ENCODE data around the gene SPEF2. TPM values are rescaled to one million over a fixed set of nuclear protein-coding genes. Genes with fewer than 3 reads are reported as not detected.

SPEF2 gene
- total and polyA plus RNA-seq, 2 donors (not counting 1 experiment from before 2014, with no cell fraction given), result 0.31 to 0.59 TPM

DNA sequence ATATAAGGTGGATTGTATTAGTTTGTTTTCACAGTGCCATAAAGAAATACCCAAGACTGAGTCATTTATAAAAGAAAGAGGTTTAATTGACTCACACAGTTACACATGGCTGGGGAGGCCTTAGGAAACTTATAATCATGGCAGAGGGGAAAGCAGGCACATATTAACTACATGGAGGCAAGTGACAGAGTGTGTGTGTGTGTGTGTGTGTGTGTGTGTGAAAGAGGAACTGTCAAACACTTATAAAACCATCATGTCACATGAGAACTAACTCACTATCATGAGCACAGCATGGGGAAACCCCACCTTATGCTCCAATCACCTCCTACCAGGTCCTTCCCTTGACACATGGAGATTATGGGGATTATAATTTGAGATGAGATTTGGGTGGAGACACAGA, 118.6 kb downstream of the SPEF2 start:
- ATAC-seq (ENCODE audit: low read depth) (peak; percentile 31), DNase-seq (no peak)
- H3K27ac ChIP-seq (ENCODE audit: low read length in 2 of 2), result no peak overlapping the region
- no peak overlapping the region for H3K4me3 ChIP-seq (ENCODE audit: control extremely low read depth in 1 of 5, extremely low read depth in 1 of 5, insufficient read depth in 1 of 5, low read depth in 2 of 5, low read length in 4 of 5)
- intact Hi-C loops (cut with micrococcal nuclease), result no loop called here
- no peaks in the 10 kb centered on the region for H3K36me3 ChIP-seq (replicated peaks in 1 of 2; ENCODE audit: control extremely low read depth in 1 of 2, control insufficient read depth in 1 of 2, extremely low read depth in 1 of 2, insufficient read depth in 2 of 2, low read length in 1 of 2)
- no peak overlapping the region for H3K27ac Mint-ChIP-seq
- ChIA-PET POLR2A (no interaction called here), CTCF (no interaction called here)
- no peak overlapping the region for H2AFZ ChIP-seq (ENCODE audit: insufficient read depth, low read depth, low read length, poor library complexity, severe bottlenecking)
- H3K4me3 Mint-ChIP-seq, result no peak overlapping the region
- no peaks in the 10 kb centered on the region for H3K79me2 ChIP-seq (ENCODE audit: control insufficient read depth, insufficient read depth, low read length)
- H3K9me3 ChIP-seq (ENCODE audit: control extremely low read depth in 1 of 3, control insufficient read depth in 2 of 3, insufficient read depth in 1 of 3, low read length in 2 of 3), result no peaks in the 10 kb centered on the region
- no peaks in the 10 kb centered on the region for H3K9me3 Mint-ChIP-seq (ENCODE audit: insufficient read depth)
- no peak overlapping the region for H3K4me2 ChIP-seq (replicated peaks; ENCODE audit: low read depth, low read length, poor library complexity, severe bottlenecking)
- no peaks in the 10 kb centered on the region for H3K4me1 ChIP-seq (ENCODE audit: control insufficient read depth in 2 of 2, insufficient read depth in 2 of 2, low read length in 2 of 2)
- H4K20me1 ChIP-seq (ENCODE audit: control insufficient read depth, insufficient read depth, low read length, poor library complexity, severe bottlenecking), result no peaks in the 10 kb centered on the region
- no peaks in the 10 kb centered on the region for H3K27me3 Mint-ChIP-seq
- H3K4me1 Mint-ChIP-seq, result peaks cover 2% of the 10 kb centered on the region
- no peak for TF ChIP-seq EZH2 (IDR thresholded peaks at IDR 0.05; ENCODE audit: borderline replicate concordance, insufficient read depth, low read depth, low read length, poor library complexity, severe bottlenecking)
- TF ChIP-seq, protein P1, sequence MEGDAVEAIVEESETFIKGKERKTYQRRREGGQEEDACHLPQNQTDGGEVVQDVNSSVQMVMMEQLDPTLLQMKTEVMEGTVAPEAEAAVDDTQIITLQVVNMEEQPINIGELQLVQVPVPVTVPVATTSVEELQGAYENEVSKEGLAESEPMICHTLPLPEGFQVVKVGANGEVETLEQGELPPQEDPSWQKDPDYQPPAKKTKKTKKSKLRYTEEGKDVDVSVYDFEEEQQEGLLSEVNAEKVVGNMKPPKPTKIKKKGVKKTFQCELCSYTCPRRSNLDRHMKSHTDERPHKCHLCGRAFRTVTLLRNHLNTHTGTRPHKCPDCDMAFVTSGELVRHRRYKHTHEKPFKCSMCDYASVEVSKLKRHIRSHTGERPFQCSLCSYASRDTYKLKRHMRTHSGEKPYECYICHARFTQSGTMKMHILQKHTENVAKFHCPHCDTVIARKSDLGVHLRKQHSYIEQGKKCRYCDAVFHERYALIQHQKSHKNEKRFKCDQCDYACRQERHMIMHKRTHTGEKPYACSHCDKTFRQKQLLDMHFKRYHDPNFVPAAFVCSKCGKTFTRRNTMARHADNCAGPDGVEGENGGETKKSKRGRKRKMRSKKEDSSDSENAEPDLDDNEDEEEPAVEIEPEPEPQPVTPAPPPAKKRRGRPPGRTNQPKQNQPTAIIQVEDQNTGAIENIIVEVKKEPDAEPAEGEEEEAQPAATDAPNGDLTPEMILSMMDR (IDR thresholded peaks at IDR 0.05), result no peak
- no peaks in the 10 kb centered on the region for H3K27me3 ChIP-seq (replicated peaks in 1 of 4; ENCODE audit: control extremely low read depth in 1 of 4, control insufficient read depth in 3 of 4, insufficient read depth in 4 of 4, low read length in 3 of 4)
- H3K9ac ChIP-seq (ENCODE audit: low read length), result no peak overlapping the region

DNA sequence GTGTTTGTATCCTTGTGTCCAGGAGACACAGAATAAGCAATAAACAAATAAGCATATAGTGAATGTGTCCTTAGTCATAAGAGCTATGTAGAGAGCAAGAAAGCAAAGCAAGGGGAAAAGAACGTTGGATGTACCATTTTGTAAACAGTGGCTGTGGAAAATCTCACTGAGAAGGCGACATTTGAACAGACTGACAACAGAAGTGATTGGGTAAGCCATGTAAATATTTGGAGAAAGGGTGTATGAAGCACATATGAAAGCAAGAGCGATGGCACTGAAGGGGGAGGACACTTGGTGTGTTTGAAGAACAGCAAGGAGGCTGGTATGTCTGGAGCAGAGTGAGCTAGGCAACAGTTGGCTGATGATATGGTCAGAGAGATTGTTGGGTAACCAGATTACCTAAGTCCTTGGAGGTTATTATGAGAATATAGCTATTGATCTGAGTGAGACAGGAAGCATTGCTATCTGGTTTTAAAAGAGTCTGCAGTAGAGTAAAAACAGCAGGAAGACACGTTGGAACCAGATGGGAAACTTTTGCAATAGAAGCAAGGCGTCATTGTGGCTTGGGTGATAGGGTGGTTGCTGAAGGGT, 123.6 kb downstream of the SPEF2 start:
- Histone ChIP-seq H3K27me3 (replicated peaks in 1 of 4; ENCODE audit: control extremely low read depth in 1 of 4, control insufficient read depth in 3 of 4, insufficient read depth in 4 of 4, low read length in 3 of 4) (no peaks in the 10 kb centered on the region), H4K20me1 (ENCODE audit: control insufficient read depth, insufficient read depth, low read length, poor library complexity, severe bottlenecking) (no peaks in the 10 kb centered on the region), H3K9ac (ENCODE audit: low read length) (no peak overlapping the region), H2AFZ (ENCODE audit: insufficient read depth, low read depth, low read length, poor library complexity, severe bottlenecking) (no peak overlapping the region), H3K36me3 (replicated peaks in 1 of 2; ENCODE audit: control extremely low read depth in 1 of 2, control insufficient read depth in 1 of 2, extremely low read depth in 1 of 2, insufficient read depth in 2 of 2, low read length in 1 of 2) (no peaks in the 10 kb centered on the region), H3K4me3 (ENCODE audit: control extremely low read depth in 1 of 5, extremely low read depth in 1 of 5, insufficient read depth in 1 of 5, low read depth in 2 of 5, low read length in 4 of 5) (no peak overlapping the region), H3K4me2 (replicated peaks; ENCODE audit: low read depth, low read length, poor library complexity, severe bottlenecking) (no peak overlapping the region), H3K27ac (ENCODE audit: low read length in 2 of 2) (no peak overlapping the region), H3K4me1 (ENCODE audit: control insufficient read depth in 2 of 2, insufficient read depth in 2 of 2, low read length in 2 of 2) (no peaks in the 10 kb centered on the region), H3K79me2 (ENCODE audit: control insufficient read depth, insufficient read depth, low read length) (no peaks in the 10 kb centered on the region), H3K9me3 (ENCODE audit: control extremely low read depth in 1 of 3, control insufficient read depth in 2 of 3, insufficient read depth in 1 of 3, low read length in 2 of 3) (peaks cover 0 to 5% (median 0%) of the 10 kb centered on the region in 3 donors)
- Mint-ChIP-seq H3K27ac (no peak overlapping the region), H3K27me3 (no peaks in the 10 kb centered on the region), H3K4me1 (peaks cover 2% of the 10 kb centered on the region), H3K9me3 (ENCODE audit: insufficient read depth) (no peaks in the 10 kb centered on the region), H3K4me3 (no peak overlapping the region)
- intact Hi-C loops (cut with micrococcal nuclease), result no loop called here
- DNase-seq, result no peak
- ATAC-seq (ENCODE audit: low read depth), result no peak
- POLR2A ChIA-PET, result no interaction called here
- CTCF ChIA-PET, result no interaction called here
- TF ChIP-seq, protein P1 (IDR thresholded peaks at IDR 0.05), result no peak
- no peak for TF ChIP-seq EZH2 (IDR thresholded peaks at IDR 0.05; ENCODE audit: borderline replicate concordance, insufficient read depth, low read depth, low read length, poor library complexity, severe bottlenecking)
- 81% methylated on average over 4 of the region's 5 CpGs for WGBS (ENCODE audit: insufficient coverage)
